Activated naive CD8-positive, alpha-beta T cell (primary cell): ENCODE measurements around the gene LSM4.
"Not testable (repeated sequence)": the region's sequence is repeated elsewhere in the genome, so short reads cannot be mapped to it uniquely, and the experiment has no call there.

ENCODE experiments used
- H3K27ac Mint-ChIP-seq: one replicate; pipeline ENCODE4 v1.8.0; 2021; ENCODE audit warnings: mixed read lengths
- H3K27me3 Mint-ChIP-seq: one replicate; pipeline ENCODE4 v1.8.0; 2021; ENCODE audit warnings: mixed read lengths
- H3K36me3 Mint-ChIP-seq: one replicate; pipeline ENCODE4 v1.8.0; 2021; ENCODE audit warnings: mixed read lengths
- H3K4me1 Mint-ChIP-seq: one replicate; pipeline ENCODE4 v1.8.0; 2021; ENCODE audit warnings: low read depth, mixed read lengths
- H3K4me3 Mint-ChIP-seq: one replicate; pipeline ENCODE4 v1.8.0; 2021; ENCODE audit warnings: mild to moderate bottlenecking, mixed read lengths
- H3K9me3 Mint-ChIP-seq: one replicate; pipeline ENCODE4 v1.8.0; 2021; ENCODE audit warnings: low read depth, mixed read lengths

Gene LSM4

DNA sequence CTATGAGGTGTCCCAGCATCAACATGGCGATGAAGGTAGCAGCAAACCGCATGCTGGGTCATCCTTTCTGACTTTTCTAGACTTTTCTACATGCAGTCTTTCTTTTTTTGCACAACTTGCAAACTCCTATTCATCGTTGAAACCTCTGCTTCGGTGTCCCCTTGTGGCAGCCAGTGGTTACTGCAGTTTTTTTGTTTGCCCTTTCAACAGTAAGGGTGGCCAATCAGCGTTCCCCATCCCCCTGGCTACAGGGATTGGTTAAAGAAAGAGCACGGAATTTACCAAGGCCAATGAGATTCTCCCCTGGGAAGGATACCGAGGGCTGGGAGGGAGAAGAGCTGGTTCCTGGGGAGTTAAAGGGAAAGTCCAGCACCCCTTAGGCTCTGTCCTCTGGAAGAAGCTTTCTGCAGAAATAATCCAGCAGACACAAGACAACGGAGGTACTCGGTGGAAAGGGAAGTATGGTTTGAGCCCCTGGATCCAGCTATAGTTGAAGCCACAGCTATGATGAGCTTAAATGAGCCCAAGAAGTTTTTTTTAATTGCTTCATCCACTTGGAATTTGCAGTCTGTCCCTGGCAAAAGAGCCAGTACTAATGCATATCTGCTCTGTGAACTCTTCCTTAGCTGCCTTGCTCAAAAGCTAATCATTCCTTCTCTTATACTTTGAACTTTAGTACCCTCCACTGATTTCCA is 5.6 kb upstream of the LSM4 start:
- Mint-ChIP-seq H3K4me1 (peaks cover 18% of the 10 kb centered on the region), H3K36me3 (no peaks in the 10 kb centered on the region), H3K4me3 (peak overlapping the region; percentile 77), H3K9me3 (no peaks in the 10 kb centered on the region), H3K27me3 (no peaks in the 10 kb centered on the region), H3K27ac (peak overlapping the region; percentile 25)

DNA sequence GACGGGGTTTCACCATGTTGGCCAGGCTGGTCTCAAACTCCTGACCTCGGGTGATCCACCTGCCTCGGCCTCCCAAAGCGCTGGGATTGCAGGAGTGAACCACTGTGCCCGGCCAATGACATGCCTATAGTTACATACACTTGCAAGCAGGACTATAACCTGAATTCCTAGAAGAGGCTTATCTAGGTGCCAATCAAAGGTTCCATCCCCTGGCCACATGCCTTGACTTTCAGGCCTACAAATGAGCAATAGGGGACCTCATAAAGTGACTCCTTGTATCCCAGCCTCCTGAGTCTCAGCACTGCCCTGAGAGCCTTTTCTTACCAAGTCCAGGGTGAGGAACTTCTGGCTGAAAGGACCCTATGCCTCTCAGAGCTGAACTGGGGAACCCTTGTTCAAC is 3.9 kb upstream of the LSM4 start:
- no peaks in the 10 kb centered on the region for H3K27me3 Mint-ChIP-seq
- peaks cover 28% of the 10 kb centered on the region for H3K4me1 Mint-ChIP-seq
- H3K27ac Mint-ChIP-seq: no peak overlapping the region

DNA sequence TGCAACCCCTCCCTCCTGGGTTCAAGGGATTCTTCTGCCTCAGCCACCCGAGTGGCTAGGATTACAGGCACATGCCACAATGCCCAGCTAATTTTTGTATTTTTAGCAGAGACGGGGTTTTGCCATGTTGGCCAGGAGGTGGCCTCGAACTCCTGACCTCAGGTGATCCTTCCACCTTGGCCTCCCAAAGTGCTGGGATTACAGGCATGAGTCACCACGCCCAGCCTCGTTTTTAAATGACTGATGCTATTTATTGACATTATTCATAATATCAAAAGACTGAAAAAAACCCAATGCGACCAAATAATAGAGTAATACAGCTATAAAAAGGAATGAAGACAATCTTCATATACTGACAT is 1.5 kb upstream of the LSM4 start:
- Mint-ChIP-seq H3K27ac (peak overlapping the region; percentile 96), H3K4me1 (peaks cover 47% of the 10 kb centered on the region)
- H3K27me3 Mint-ChIP-seq, H3K4me3 Mint-ChIP-seq, H3K36me3 Mint-ChIP-seq, H3K9me3 Mint-ChIP-seq: not testable (repeated sequence)

More for the DNA sequence above, 3.9 kb upstream of the LSM4 start:
- H3K4me3 Mint-ChIP-seq: no peak overlapping the region
- H3K36me3 Mint-ChIP-seq: no peaks in the 10 kb centered on the region
- no peaks in the 10 kb centered on the region for H3K9me3 Mint-ChIP-seq

DNA sequence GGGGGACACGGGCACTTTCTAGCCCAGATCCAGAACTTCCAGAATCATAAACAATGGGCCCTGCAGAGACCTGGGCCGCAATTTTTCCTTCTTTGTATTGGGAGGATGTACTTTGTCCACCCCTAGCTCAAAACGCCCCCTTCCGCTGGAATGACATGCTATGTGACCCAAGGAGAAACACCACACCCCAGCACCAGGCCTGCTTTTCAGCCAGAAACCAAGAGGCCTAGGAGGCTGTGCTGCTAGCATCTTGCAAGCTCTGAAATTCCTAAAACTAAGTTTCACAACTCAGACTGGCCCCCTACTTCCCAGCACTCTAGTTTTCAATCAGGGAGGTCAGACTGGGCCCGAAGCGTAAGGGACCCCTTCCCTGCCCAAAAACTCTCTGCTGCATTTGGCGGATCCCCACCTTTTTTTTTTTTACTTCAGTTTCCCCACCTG is 538 bp downstream of the LSM4 start:
- peaks cover 55% of the 10 kb centered on the region for H3K4me1 Mint-ChIP-seq
- no peaks in the 10 kb centered on the region for H3K9me3 Mint-ChIP-seq
- H3K27me3 Mint-ChIP-seq: no peaks in the 10 kb centered on the region
- peak overlapping the region; percentile 89 for H3K4me3 Mint-ChIP-seq
- H3K36me3 Mint-ChIP-seq: peaks cover 2% of the 10 kb centered on the region
- peak overlapping the region; percentile 89 for H3K27ac Mint-ChIP-seq

DNA sequence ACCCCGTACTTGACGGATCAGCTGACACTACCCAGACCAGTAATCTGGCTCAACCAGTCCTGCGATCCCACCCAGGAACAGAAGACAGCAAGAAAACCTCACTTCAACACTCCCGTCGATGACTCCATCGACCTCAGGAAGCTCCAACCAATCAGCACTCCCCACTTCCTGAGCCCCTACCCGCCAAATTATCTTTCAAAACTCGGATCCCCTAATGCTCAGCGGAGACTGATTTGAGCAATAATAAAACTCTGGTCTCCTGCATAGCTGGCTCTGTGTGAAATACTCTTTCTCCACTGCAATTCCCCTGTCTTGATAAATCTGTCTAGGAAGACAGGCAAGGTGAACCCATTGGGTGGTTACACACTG is 1.2 kb downstream of the LSM4 start:
- Mint-ChIP-seq H3K27me3 (no peaks in the 10 kb centered on the region), H3K4me3 (peak overlapping the region; percentile 89), H3K9me3 (no peaks in the 10 kb centered on the region), H3K36me3 (peaks cover 2% of the 10 kb centered on the region), H3K27ac (peak overlapping the region; percentile 89), H3K4me1 (peaks cover 55% of the 10 kb centered on the region)

DNA sequence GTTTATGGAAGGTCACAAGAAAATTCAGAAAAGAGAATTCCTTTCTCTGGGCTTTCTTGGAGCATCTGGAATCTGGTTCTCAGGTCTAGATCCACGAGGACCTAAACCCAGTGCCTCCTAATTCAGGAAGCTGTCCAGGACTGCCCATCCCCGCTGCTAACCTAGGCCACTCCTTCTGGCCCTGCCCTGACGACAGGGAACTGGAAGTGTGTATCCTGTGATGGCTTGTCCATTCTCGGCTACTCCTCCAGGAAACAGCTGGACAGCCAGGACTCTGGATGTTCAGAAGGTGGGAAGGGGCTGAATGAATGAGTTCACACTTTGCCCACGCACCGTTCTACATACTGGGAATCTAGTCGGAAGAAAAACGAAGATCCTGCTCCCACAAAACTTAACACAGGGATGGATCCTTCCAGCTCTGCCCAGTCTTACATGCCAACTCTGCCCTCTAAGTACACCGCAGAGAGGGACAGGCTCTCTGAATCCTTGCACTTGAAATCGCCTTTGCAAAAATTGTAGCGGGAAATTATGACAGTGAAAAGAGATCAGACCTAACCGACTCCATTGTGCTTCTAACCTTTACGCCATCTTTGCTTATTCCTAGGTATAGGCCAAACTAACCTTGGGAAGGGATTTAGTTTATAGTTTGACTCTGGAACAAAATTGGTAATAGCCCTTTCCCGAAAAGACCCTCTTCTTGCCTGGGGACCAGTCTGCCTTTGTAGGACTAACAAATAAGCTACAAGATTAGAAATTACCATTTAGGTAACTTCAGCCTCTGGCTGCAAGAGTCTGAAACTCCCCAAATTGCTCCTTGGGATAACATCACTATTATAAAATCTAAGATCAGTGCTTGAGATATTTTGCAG is 1.8 kb downstream of the LSM4 start:
- peak overlapping the region; percentile 89 for H3K4me3 Mint-ChIP-seq
- peaks cover 55% of the 10 kb centered on the region for H3K4me1 Mint-ChIP-seq
- H3K27me3 Mint-ChIP-seq: no peaks in the 10 kb centered on the region
- H3K9me3 Mint-ChIP-seq: no peaks in the 10 kb centered on the region
- peak overlapping the region; percentile 89 for H3K27ac Mint-ChIP-seq
- H3K36me3 Mint-ChIP-seq: peaks cover 2% of the 10 kb centered on the region

DNA sequence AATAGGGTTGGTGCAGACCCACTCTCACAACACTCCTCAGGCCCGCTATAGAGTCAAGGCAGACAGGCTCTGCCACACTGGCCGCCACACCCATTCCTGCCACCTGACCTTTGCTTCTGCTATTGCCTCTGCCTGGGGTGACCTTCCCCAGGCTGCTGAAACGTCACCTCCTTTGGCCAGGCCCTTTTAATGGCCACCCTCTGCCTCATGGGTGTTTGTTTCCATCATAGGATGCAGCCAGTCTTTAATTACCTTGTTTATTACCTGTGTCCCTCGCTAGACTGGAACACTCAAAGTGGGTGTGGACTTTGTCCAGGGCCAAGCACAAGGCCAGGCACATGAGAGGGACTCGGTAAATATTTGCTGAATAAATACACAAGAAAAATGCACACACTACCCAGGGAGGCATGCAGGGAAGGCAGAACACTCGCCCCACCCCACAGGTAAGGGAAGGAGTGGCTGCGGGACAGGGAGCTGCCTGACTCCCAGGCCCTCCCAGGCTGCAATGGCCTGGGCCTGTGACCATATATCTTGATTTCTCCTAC is 3.2 kb downstream of the LSM4 start:
- H3K27ac Mint-ChIP-seq: peak overlapping the region; percentile 96

DNA sequence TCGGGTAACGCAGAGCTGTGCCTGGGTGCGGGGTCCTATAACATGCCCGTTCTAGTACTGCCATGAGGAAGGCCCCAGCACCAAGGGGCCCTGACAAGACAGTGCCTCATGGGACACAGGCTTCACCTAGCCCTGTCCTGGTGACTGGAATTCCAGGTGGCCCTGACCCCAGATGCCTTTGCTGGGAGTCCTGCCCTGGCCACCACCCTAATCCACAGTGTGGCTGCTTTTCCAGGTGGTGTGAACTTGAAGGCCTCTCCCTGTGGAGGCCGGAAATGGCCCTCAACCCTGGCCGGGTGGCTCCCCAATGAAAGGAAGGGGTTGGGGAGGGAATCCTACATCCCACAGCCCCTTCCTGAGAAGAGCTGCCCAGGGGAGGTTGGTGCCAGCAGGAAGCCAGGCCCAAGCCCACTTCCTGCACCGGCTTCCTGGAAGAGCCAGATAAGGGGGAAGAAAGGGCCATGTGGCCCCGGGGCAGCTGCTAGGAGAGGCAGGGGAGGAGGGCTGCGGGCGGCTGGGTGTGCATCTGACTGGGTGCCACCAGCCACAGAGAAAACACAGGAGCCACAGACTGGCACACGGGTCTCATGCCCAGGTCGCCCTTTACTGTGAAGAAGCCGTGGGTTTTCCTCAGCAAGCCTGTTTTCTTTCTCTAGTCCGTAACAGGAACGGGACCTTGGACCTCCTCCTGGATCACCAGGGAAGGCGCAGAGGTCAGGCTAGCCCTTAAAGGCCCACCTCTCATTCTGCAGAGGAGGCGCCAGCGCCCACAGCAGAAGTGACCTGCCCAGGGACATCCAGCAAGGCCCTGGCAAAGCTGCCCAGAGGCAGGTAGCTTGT is 4.7 kb downstream of the LSM4 start:
- H3K27ac Mint-ChIP-seq: peak overlapping the region; percentile 96
- H3K27me3 Mint-ChIP-seq: no peaks in the 10 kb centered on the region
- no peaks in the 10 kb centered on the region for H3K9me3 Mint-ChIP-seq
- H3K4me1 Mint-ChIP-seq: peaks cover 54% of the 10 kb centered on the region
- peak overlapping the region; percentile 81 for H3K4me3 Mint-ChIP-seq
- peaks cover 2% of the 10 kb centered on the region for H3K36me3 Mint-ChIP-seq

More for the DNA sequence above, 3.2 kb downstream of the LSM4 start:
- Mint-ChIP-seq H3K9me3 (no peaks in the 10 kb centered on the region), H3K4me1 (peaks cover 60% of the 10 kb centered on the region), H3K36me3 (peaks cover 2% of the 10 kb centered on the region), H3K4me3 (peak overlapping the region; percentile 89), H3K27me3 (no peaks in the 10 kb centered on the region)

DNA sequence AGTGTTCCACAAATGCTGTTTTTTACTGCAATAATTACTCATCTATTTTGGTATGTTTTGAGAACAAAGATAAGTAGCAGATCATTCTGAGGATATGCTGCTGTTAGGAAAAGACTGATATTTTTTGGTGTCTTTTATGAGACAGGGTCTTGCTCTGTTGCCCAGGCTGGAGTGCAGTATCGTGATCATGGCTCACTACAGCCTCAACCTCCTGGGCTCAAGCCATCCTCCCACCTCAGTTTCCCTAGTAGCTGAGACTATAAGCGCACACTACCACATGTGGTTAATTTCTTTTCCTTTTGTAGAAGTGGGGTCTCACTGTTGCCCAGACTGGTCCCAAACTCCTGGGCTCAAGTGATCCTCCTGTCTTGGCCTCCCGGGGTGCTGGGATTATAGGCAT is 9.5 kb downstream of the LSM4 start:
- Mint-ChIP-seq H3K9me3 (no peaks in the 10 kb centered on the region), H3K27ac (peak overlapping the region; percentile 41), H3K4me3 (no peak overlapping the region), H3K4me1 (peaks cover 20% of the 10 kb centered on the region), H3K27me3 (no peaks in the 10 kb centered on the region), H3K36me3 (no peaks in the 10 kb centered on the region)

DNA sequence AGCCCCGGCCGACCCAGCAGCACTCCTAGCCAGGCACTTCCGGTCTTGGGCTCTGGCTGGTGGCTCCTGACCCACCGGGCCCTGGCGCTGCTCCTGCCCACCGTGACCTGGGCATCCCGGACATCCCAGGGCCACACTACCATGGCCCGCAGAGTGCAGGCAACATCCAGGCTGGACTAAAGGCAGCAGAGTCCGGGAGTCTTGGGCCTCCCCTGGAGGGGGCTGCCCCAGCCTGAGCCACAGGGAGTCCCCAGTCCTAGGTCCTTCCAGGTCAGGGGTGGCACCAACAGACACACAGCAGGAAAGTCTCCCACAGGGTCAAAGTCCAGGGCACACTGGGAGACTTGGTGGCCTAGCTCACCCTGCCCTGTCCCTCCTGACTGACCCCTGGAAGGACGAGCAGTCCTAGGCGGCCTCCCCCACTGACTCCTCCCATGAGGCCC is 10.8 kb downstream of the LSM4 start:
- Mint-ChIP-seq H3K4me1 (peaks cover 16% of the 10 kb centered on the region), H3K36me3 (no peaks in the 10 kb centered on the region), H3K9me3 (no peaks in the 10 kb centered on the region), H3K27ac (no peak overlapping the region), H3K27me3 (no peaks in the 10 kb centered on the region), H3K4me3 (no peak overlapping the region)

DNA sequence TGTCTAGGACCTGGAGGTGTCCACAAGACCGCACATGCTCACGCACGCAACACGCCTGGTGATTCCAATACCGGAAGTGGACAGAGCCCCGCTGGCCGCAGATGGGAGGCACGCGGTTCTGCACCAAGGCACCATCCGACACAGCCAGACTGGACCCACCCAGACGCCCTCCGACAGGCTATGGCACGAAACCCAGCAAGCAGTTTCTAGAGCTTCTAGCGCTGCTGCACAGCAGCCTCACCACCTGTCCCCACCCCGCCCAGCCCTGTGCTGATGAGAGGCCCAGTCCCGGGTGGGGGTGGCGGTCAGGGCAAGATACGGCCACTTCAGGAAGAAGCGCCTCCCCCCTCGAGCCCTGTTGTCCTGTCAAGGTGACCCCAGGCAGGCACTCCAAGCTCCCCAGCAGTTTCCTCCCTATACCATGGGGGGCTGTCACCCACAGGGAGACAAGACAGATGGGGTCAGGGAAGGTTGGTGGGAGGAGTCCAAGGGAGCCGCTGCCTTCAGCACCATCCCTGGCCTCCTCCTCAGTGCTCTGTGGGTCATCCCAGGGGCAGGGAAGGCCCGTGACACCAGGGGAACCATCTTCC is 11.3 kb downstream of the LSM4 start:
- H3K36me3 Mint-ChIP-seq: peaks cover 2% of the 10 kb centered on the region
- H3K9me3 Mint-ChIP-seq: no peaks in the 10 kb centered on the region
- no peaks in the 10 kb centered on the region for H3K27me3 Mint-ChIP-seq
- H3K27ac Mint-ChIP-seq: no peak overlapping the region
- H3K4me1 Mint-ChIP-seq: peaks cover 21% of the 10 kb centered on the region
- no peak overlapping the region for H3K4me3 Mint-ChIP-seq

DNA sequence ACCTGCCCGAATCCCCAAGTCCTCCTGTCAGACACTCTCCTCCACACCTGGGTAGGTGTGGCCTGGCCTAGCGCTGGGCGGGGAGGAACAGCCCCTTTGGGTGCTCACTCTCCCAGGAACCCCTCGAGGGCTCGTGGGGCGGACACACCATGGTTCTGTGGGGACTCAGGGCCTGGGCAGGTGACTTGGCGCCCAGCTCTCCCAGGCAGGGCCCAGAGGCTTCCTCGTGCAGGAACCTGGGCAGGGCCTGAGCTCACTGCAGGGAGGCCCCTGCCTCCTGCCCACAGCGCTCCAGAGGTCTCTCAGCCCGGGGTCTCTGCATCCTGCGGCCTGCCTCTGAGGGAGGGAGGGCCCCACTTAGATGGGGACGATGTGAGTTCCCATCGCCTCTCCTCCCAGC is 11.9 kb downstream of the LSM4 start:
- Mint-ChIP-seq H3K27me3 (no peaks in the 10 kb centered on the region), H3K4me3 (no peak overlapping the region), H3K27ac (no peak overlapping the region), H3K36me3 (peaks cover 2% of the 10 kb centered on the region), H3K4me1 (peaks cover 24% of the 10 kb centered on the region), H3K9me3 (no peaks in the 10 kb centered on the region)

DNA sequence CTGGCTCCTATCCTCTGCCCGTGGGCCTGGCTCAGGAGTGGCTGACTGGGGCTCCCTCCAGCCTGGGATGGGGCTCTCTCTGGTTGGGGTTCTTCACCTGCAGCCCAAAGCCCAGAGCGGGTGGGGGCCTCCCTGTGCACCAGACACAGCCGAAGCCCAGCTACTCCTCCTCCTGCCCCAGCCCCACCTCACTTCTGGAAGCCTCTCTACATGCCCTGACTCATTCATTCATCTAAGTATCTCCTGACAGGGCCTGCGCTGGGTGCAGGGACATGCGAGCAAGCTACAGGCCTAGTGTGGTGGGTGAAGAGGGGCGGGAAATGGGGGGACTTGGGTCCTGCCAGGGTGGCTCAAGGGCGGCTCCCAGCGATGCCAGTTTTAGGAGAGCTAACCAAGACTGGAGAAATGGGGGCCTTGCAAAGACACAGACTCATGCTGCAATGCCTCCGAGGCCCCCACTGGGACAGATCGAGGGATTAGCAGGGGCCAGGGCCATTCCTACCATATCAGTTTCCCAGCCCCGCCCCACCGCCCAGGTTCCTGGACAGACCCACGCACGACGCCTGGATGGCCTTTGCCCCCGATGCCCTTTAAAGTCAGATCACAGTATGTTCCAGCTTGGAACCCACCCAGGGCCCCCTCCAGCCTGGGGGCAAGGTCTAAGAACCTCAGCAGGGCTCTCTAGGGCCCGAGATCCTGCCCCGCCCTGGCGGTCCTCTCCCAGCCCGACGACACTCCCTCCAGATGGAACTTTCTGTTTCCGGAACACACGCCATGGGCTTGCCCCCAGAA is 12.6 kb downstream of the LSM4 start:
- no peak overlapping the region for H3K27ac Mint-ChIP-seq

More for the DNA sequence above, 12.6 kb downstream of the LSM4 start:
- H3K4me3 Mint-ChIP-seq: no peak overlapping the region
- H3K36me3 Mint-ChIP-seq: peaks cover 2% of the 10 kb centered on the region
- peaks cover 26% of the 10 kb centered on the region for H3K4me1 Mint-ChIP-seq
- H3K9me3 Mint-ChIP-seq: no peaks in the 10 kb centered on the region
- no peaks in the 10 kb centered on the region for H3K27me3 Mint-ChIP-seq
